Activated CD8-positive, alpha-beta memory T cell treated with anti-CD3 and anti-CD28 coated beads, Interleukin-2, amount 50 U/mL, for 48 hours (primary cell): Measurements from ENCODE around the gene FRRS1.
A peak's percentile ranks its signal among the peaks of the same experiment; 100 is the strongest.
"Not testable (repeated sequence)": the region's sequence is repeated elsewhere in the genome, so short reads cannot be mapped to it uniquely, and the experiment has no call there.

Experiments
- DNase-seq: peaks from one replicate; pipeline ENCODE4 v3.0.0-alpha.2; 2020

FRRS1 gene

GRCh38 chr1:99766378-99766800 is at the start of gene FRRS1:
Gene FRRS1 (minus strand): TSS chr1:99766635. CDS start chr1:99748768, 17,867 bp downstream.
- DNase-seq, result peak; percentile 58

GRCh38 chr1:99814373-99814900 is 48.0 kb upstream of the FRRS1 start:
- DNase-seq, result no peak

- DNase-seq, result no peak
Observed at GRCh38 chr1:99811747-99812146, 45.3 kb upstream of the FRRS1 start.

GRCh38 chr1:99811075-99811474 is 44.6 kb upstream of the FRRS1 start:
- DNase-seq, result no peak

- DNase-seq, result no peak
Observed at GRCh38 chr1:99808391-99809115, 42.1 kb upstream of the FRRS1 start.

- no peak for DNase-seq
Observed at GRCh38 chr1:99806882-99807281, 40.4 kb upstream of the FRRS1 start.

- DNase-seq, result no peak
Observed at GRCh38 chr1:99801584-99801983, 35.1 kb upstream of the FRRS1 start.

- not testable (repeated sequence) for DNase-seq
Observed at GRCh38 chr1:99793861-99794260, 27.4 kb upstream of the FRRS1 start.

GRCh38 chr1:99789715-99790114 is 23.3 kb upstream of the FRRS1 start:
- DNase-seq, result no peak

- DNase-seq, result no peak
Observed at GRCh38 chr1:99788896-99789295, 22.5 kb upstream of the FRRS1 start.

- DNase-seq, result no peak
Observed at GRCh38 chr1:99786751-99787501, 20.5 kb upstream of the FRRS1 start.

GRCh38 chr1:99784809-99785255 is 18.4 kb upstream of the FRRS1 start:
- no peak for DNase-seq

- DNase-seq, result no peak
Observed at GRCh38 chr1:99784143-99784542, 17.7 kb upstream of the FRRS1 start.

GRCh38 chr1:99782920-99783319 is 16.5 kb upstream of the FRRS1 start:
- DNase-seq, result no peak

GRCh38 chr1:99782397-99782796 is 16.0 kb upstream of the FRRS1 start:
- DNase-seq, result no peak

- no peak for DNase-seq
Observed at GRCh38 chr1:99781798-99782197, 15.4 kb upstream of the FRRS1 start.

- no peak for DNase-seq
Observed at GRCh38 chr1:99777752-99778151, 11.3 kb upstream of the FRRS1 start.

- DNase-seq, result no peak
Observed at GRCh38 chr1:99776120-99776519, 9.7 kb upstream of the FRRS1 start.

GRCh38 chr1:99772809-99773208 is 6.4 kb upstream of the FRRS1 start:
- DNase-seq, result no peak

GRCh38 chr1:99771513-99771918 is 5.1 kb upstream of the FRRS1 start:
- DNase-seq, result no peak

- no peak for DNase-seq
Observed at GRCh38 chr1:99768524-99769245, 2.2 kb upstream of the FRRS1 start.

- DNase-seq, result no peak
Observed at GRCh38 chr1:99768104-99768503, 1.7 kb upstream of the FRRS1 start.

GRCh38 chr1:99764909-99765308 is 1.5 kb downstream of the FRRS1 start:
- no peak for DNase-seq
